Measurements from ENCODE around the gene MBP. TPM values are rescaled to one million over a fixed set of nuclear protein-coding genes. Genes with fewer than 3 reads are reported as not detected.

The MBP gene
- total and polyA plus RNA-seq, 2 experiments from 2014 or later, result 18.4 to 22.9 TPM

DNA sequence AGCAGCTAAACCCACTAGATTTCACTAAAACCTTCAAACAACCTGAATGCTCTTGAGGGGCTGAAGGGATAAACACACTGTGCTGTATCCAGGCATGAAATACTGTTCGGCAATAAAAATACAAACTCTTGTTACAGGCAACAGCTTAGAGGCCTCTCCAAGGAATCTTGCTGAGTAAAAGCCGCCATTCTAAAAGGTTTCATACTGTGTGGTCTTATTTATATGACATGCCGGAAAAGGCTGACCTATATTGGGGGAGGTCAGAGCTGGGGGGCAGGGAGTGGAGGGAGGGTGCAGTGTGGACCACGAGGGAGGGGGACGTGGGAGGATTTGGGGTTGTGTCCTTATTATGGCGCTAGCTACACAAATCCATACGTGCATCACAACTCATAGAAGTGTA lies 136.2 kb downstream of the MBP start:
- no peak for DNase-seq (ENCODE audit: low spot score)
- Histone ChIP-seq H3K27me3 (ENCODE audit: insufficient read depth) (no peaks in the 10 kb centered on the region), H3K79me2 (replicated peaks; ENCODE audit: insufficient read depth) (no peaks in the 10 kb centered on the region), H2AFZ (no peak overlapping the region), H3K4me3 (no peak overlapping the region), H3F3A (replicated peaks; ENCODE audit: low read depth) (no peaks in the 10 kb centered on the region), H3K4me2 (no peak overlapping the region), H3K27ac (ENCODE audit: low read depth) (no peak overlapping the region), H3K4me1 (ENCODE audit: insufficient read depth) (peaks cover 5% of the 10 kb centered on the region; the same call in 1 of the 2 replicates), H3K36me3 (ENCODE audit: insufficient read depth) (no peaks in the 10 kb centered on the region), H4K20me1 (replicated peaks; ENCODE audit: insufficient read depth) (no peaks in the 10 kb centered on the region), H3K9me2 (ENCODE audit: insufficient read depth) (no peaks in the 10 kb centered on the region)
- H3K9me3 Mint-ChIP-seq, result no peaks in the 10 kb centered on the region
- no peak overlapping the region for H3K4me3 Mint-ChIP-seq
- H3K36me3 Mint-ChIP-seq (ENCODE audit: low read depth), result no peaks in the 10 kb centered on the region
- H3K27ac Mint-ChIP-seq, result no peak overlapping the region
- TF ChIP-seq, protein P1, sequence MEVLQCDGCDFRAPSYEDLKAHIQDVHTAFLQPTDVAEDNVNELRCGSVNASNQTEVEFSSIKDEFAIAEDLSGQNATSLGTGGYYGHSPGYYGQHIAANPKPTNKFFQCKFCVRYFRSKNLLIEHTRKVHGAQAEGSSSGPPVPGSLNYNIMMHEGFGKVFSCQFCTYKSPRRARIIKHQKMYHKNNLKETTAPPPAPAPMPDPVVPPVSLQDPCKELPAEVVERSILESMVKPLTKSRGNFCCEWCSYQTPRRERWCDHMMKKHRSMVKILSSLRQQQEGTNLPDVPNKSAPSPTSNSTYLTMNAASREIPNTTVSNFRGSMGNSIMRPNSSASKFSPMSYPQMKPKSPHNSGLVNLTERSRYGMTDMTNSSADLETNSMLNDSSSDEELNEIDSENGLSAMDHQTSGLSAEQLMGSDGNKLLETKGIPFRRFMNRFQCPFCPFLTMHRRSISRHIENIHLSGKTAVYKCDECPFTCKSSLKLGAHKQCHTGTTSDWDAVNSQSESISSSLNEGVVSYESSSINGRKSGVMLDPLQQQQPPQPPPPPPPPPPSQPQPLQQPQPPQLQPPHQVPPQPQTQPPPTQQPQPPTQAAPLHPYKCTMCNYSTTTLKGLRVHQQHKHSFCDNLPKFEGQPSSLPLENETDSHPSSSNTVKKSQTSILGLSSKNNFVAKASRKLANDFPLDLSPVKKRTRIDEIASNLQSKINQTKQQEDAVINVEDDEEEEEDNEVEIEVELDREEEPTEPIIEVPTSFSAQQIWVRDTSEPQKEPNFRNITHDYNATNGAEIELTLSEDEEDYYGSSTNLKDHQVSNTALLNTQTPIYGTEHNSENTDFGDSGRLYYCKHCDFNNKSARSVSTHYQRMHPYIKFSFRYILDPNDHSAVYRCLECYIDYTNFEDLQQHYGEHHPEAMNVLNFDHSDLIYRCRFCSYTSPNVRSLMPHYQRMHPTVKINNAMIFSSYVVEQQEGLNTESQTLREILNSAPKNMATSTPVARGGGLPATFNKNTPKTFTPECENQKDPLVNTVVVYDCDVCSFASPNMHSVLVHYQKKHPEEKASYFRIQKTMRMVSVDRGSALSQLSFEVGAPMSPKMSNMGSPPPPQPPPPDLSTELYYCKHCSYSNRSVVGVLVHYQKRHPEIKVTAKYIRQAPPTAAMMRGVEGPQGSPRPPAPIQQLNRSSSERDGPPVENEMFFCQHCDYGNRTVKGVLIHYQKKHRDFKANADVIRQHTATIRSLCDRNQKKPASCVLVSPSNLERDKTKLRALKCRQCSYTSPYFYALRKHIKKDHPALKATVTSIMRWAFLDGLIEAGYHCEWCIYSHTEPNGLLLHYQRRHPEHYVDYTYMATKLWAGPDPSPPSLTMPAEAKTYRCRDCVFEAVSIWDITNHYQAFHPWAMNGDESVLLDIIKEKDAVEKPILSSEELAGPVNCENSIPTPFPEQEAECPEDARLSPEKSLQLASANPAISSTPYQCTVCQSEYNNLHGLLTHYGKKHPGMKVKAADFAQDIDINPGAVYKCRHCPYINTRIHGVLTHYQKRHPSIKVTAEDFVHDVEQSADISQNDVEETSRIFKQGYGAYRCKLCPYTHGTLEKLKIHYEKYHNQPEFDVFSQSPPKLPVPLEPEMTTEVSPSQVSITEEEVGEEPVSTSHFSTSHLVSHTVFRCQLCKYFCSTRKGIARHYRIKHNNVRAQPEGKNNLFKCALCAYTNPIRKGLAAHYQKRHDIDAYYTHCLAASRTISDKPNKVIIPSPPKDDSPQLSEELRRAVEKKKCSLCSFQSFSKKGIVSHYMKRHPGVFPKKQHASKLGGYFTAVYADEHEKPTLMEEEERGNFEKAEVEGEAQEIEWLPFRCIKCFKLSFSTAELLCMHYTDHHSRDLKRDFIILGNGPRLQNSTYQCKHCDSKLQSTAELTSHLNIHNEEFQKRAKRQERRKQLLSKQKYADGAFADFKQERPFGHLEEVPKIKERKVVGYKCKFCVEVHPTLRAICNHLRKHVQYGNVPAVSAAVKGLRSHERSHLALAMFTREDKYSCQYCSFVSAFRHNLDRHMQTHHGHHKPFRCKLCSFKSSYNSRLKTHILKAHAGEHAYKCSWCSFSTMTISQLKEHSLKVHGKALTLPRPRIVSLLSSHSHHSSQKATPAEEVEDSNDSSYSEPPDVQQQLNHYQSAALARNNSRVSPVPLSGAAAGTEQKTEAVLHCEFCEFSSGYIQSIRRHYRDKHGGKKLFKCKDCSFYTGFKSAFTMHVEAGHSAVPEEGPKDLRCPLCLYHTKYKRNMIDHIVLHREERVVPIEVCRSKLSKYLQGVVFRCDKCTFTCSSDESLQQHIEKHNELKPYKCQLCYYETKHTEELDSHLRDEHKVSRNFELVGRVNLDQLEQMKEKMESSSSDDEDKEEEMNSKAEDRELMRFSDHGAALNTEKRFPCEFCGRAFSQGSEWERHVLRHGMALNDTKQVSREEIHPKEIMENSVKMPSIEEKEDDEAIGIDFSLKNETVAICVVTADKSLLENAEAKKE (CRISPR knock-in tag; IDR thresholded peaks at IDR 0.05), result no peak
- TF ChIP-seq, protein P2, sequence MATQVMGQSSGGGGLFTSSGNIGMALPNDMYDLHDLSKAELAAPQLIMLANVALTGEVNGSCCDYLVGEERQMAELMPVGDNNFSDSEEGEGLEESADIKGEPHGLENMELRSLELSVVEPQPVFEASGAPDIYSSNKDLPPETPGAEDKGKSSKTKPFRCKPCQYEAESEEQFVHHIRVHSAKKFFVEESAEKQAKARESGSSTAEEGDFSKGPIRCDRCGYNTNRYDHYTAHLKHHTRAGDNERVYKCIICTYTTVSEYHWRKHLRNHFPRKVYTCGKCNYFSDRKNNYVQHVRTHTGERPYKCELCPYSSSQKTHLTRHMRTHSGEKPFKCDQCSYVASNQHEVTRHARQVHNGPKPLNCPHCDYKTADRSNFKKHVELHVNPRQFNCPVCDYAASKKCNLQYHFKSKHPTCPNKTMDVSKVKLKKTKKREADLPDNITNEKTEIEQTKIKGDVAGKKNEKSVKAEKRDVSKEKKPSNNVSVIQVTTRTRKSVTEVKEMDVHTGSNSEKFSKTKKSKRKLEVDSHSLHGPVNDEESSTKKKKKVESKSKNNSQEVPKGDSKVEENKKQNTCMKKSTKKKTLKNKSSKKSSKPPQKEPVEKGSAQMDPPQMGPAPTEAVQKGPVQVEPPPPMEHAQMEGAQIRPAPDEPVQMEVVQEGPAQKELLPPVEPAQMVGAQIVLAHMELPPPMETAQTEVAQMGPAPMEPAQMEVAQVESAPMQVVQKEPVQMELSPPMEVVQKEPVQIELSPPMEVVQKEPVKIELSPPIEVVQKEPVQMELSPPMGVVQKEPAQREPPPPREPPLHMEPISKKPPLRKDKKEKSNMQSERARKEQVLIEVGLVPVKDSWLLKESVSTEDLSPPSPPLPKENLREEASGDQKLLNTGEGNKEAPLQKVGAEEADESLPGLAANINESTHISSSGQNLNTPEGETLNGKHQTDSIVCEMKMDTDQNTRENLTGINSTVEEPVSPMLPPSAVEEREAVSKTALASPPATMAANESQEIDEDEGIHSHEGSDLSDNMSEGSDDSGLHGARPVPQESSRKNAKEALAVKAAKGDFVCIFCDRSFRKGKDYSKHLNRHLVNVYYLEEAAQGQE (IDR thresholded peaks at IDR 0.05; ENCODE audit: unreplicated experiment), result no peak
- no peak for TF ChIP-seq ZNF331 (CRISPR knock-in tag; IDR thresholded peaks at IDR 0.05; ENCODE audit: low read depth)
- no peak for TF ChIP-seq EZH2phosphoT487 (IDR thresholded peaks at IDR 0.05; ENCODE audit: unreplicated experiment)
- no peak for TF ChIP-seq NANOG (IDR thresholded peaks at IDR 0.05; ENCODE audit: borderline replicate concordance)
- TF ChIP-seq STAT1 (IDR thresholded peaks at IDR 0.05; ENCODE audit: unreplicated experiment), result no peak
- TF ChIP-seq, protein P3, sequence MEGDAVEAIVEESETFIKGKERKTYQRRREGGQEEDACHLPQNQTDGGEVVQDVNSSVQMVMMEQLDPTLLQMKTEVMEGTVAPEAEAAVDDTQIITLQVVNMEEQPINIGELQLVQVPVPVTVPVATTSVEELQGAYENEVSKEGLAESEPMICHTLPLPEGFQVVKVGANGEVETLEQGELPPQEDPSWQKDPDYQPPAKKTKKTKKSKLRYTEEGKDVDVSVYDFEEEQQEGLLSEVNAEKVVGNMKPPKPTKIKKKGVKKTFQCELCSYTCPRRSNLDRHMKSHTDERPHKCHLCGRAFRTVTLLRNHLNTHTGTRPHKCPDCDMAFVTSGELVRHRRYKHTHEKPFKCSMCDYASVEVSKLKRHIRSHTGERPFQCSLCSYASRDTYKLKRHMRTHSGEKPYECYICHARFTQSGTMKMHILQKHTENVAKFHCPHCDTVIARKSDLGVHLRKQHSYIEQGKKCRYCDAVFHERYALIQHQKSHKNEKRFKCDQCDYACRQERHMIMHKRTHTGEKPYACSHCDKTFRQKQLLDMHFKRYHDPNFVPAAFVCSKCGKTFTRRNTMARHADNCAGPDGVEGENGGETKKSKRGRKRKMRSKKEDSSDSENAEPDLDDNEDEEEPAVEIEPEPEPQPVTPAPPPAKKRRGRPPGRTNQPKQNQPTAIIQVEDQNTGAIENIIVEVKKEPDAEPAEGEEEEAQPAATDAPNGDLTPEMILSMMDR (conservative IDR thresholded peaks at IDR 0.05; ENCODE audit: low read depth in 2 of 2), result no peak
- H3K4me1 Mint-ChIP-seq, result peaks cover 20% of the 10 kb centered on the region
- ATAC-seq, result no peak
- H3K27me3 Mint-ChIP-seq (ENCODE audit: insufficient read depth, low read depth, poor library complexity), result peaks cover 9% of the 10 kb centered on the region

Data from GM23338 (cell line).